Brain microvascular endothelial cell (primary cell): Measurements from ENCODE around the gene TRABD2B.

Experiments used
- DNase-seq: peaks from one replicate; pipeline ENCODE4 v3.0.0-alpha.2; 2020
- H3K27ac ChIP-seq: fragments of 250-450 bp; sonication (Bioruptor Pico); 2 replicates; pipeline ENCODE4 v1.5.1; 2020; ENCODE audit warnings: mild to moderate bottlenecking, moderate library complexity
- H3K27me3 ChIP-seq: fragments of 250-450 bp; sonication (Bioruptor Pico); replicated peaks from 2 replicates; pipeline ENCODE4 v1.5.1; 2020; ENCODE audit warnings: mild to moderate bottlenecking
- H3K36me3 ChIP-seq: fragments of 250-450 bp; sonication (Bioruptor Pico); replicated peaks from 2 replicates; pipeline ENCODE4 v1.5.1; 2020; ENCODE audit warnings: mild to moderate bottlenecking
- H3K4me3 ChIP-seq: 2 replicates; pipeline ENCODE4 v1.5.1; 2011; ENCODE audit warnings: low read depth, mild to moderate bottlenecking, control low read depth, low read length, moderate library complexity
- in situ Hi-C: cut with HindIII; loops from 2 replicates; pipeline ENCODE4 v1.10.0; 2017; ENCODE audit warnings: low sequenced_read_pairs, low pct_ligation_motif_present
- TF ChIP-seq, protein P1 (sequence below): IDR thresholded peaks from 2 replicates; pipeline ENCODE4 v1.5.1; 2011; ENCODE audit warnings: low read depth, mild to moderate bottlenecking, moderate library complexity, low read length, control low read depth, inconsistent platforms; ENCODE audit errors: missing control alignments

The TRABD2B gene

GRCh38 chr1:48005253-48006117 is 8.3 kb upstream of the TRABD2B start:
- in situ Hi-C loops, result no loop called here
- H3K4me3 ChIP-seq, result no peak overlapping the region
- TF ChIP-seq, protein P1, sequence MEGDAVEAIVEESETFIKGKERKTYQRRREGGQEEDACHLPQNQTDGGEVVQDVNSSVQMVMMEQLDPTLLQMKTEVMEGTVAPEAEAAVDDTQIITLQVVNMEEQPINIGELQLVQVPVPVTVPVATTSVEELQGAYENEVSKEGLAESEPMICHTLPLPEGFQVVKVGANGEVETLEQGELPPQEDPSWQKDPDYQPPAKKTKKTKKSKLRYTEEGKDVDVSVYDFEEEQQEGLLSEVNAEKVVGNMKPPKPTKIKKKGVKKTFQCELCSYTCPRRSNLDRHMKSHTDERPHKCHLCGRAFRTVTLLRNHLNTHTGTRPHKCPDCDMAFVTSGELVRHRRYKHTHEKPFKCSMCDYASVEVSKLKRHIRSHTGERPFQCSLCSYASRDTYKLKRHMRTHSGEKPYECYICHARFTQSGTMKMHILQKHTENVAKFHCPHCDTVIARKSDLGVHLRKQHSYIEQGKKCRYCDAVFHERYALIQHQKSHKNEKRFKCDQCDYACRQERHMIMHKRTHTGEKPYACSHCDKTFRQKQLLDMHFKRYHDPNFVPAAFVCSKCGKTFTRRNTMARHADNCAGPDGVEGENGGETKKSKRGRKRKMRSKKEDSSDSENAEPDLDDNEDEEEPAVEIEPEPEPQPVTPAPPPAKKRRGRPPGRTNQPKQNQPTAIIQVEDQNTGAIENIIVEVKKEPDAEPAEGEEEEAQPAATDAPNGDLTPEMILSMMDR, result no peak
- H3K27me3 ChIP-seq, result no peaks in the 10 kb centered on the region
- no peak overlapping the region for H3K27ac ChIP-seq
- no peak for DNase-seq
- no peaks in the 10 kb centered on the region for H3K36me3 ChIP-seq

DNA sequence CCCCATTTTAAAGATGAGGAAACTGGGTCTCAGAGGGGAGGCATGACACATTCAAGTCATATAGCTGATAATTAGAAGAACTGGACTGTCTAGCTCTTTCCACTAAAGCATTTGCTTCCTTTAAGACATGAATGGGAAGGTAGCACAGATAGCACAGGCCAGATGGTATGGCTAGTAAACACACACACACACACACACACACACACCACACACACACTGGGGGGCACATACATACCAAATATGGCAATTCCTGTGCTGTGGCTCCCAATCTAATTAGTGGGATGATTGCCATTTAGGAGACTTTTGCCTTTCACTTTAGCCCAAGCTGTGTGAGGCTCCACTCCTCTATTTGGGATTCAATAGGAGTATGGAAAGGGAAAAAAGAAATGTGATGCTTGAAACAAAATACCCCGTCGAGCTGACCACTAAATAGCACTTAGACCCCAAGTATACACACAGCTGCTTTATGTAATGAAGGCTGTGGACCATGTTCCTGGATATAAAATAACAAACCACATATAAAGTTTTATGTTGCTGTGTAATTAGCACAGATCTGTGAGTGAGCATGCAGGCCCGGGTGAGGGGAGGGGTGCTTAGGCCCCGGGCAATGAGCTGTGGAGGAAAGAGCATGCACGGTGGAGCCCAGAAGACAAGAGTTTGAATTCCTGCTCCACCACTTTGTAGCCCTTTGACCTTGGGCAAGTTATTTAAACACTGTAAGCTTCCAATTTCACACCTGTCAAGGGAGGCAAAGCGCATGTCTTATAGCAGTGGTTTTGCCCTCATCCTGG is 6.8 kb upstream of the TRABD2B start:
- TF ChIP-seq, protein P1, result no peak
- no peak for DNase-seq
- Histone ChIP-seq H3K27me3 (no peaks in the 10 kb centered on the region), H3K4me3 (no peak overlapping the region), H3K27ac (no peak overlapping the region), H3K36me3 (no peaks in the 10 kb centered on the region)
- in situ Hi-C loops, result no loop called here

- DNase-seq, result no peak
- Histone ChIP-seq H3K36me3 (no peaks in the 10 kb centered on the region), H3K4me3 (no peak overlapping the region), H3K27me3 (peaks cover 7% of the 10 kb centered on the region), H3K27ac (no peak overlapping the region)
- TF ChIP-seq, protein P1, result no peak
- in situ Hi-C loops, result no loop called here
These were observed 5.0 kb upstream of the TRABD2B start for GRCh38 chr1:48002142-48002541.

DNA sequence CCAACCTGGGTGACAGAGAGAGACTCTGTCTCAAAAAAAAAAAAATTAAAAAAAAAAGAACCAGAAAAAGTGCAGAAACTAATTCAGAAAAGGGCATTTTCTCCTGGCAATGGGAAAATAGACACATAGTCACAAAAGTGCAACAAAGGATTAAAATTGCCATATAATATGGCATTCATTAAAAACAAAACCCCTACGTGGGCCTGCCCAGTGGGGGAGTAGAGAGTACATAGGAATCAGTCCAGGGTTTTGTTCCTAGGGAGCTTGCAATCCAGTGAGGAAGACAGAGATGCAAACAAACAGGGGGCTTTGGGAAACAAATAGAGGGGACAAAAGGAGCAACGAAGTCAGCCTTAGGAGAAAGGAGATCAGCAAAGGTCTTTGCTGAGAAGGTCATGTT is 4.5 kb upstream of the TRABD2B start:
- no peak for DNase-seq
- in situ Hi-C loops, result no loop called here
- H3K36me3 ChIP-seq, result no peaks in the 10 kb centered on the region
- H3K4me3 ChIP-seq, result no peak overlapping the region
- TF ChIP-seq, protein P1, result no peak
- peaks cover 10% of the 10 kb centered on the region for H3K27me3 ChIP-seq
- no peak overlapping the region for H3K27ac ChIP-seq

- no peak for DNase-seq
- Histone ChIP-seq H3K27ac (no peak overlapping the region), H3K27me3 (peaks cover 18% of the 10 kb centered on the region), H3K36me3 (no peaks in the 10 kb centered on the region), H3K4me3 (no peak overlapping the region)
- in situ Hi-C loops, result no loop called here
- TF ChIP-seq, protein P1, result no peak
These were observed 3.7 kb upstream of the TRABD2B start for GRCh38 chr1:48000883-48001282.
